22Rv1 (cell line): ENCODE results near the gene SRPK1.

Experiments
- CTCF ChIP-seq: fragments of 450-650 bp; IDR thresholded peaks from 2 replicates; pipeline ENCODE4 v1.5.1; 2017; ENCODE audit warnings: mild to moderate bottlenecking
- ZFX ChIP-seq: fragments of 450-650 bp; IDR thresholded peaks from 2 replicates; pipeline ENCODE4 v1.6.1; 2017; ENCODE audit warnings: antibody characterized with exemption, borderline replicate concordance

GRCh38 chr6:35960187-35960586, 39.3 kb upstream of the SRPK1 start:
- TF ChIP-seq CTCF: no peak
- TF ChIP-seq ZFX: no peak
